Upper lobe of left lung (tissue), 6 donors: ENCODE data around the gene SHANK3. TPM values are rescaled to one million over a fixed set of nuclear protein-coding genes. Genes with fewer than 3 reads are reported as not detected.
A peak's percentile ranks its signal among the peaks of the same experiment; 100 is the strongest.

Source experiments
- ATAC-seq, 2 donors: fragments of 200-7000 bp; cut with Tn5 transposase; one replicate each; pipeline ENCODE4 v1.9.1; 2022; ENCODE audit warnings: mild to moderate bottlenecking in 2 of 2, moderate library complexity in 2 of 2; ENCODE audit not compliant: low FRiP score in 2 of 2
- DNase-seq, 2 donors: peaks; one replicate each; pipeline ENCODE4 v3.0.0-alpha.2; 2019 to 2020
- H3K27ac ChIP-seq, 4 donors: fragments of 200-600 bp; sonication (generic); one replicate each; pipeline ENCODE4 v1.5.1; 2016 to 2019
- H3K27me3 ChIP-seq, 4 donors: fragments of 200-600 bp; sonication (generic); one replicate each; pipeline ENCODE4 v1.5.1; 2017 to 2019
- H3K36me3 ChIP-seq, 4 donors: fragments of 200-600 bp; sonication (generic); one replicate each; pipeline ENCODE4 v1.5.1; 2016 to 2019
- H3K4me1 ChIP-seq, 4 donors: fragments of 200-600 bp; sonication (generic); one replicate each; pipeline ENCODE4 v1.5.1; 2018 to 2019
- H3K4me3 ChIP-seq, 4 donors: fragments of 200-600 bp; sonication (generic); one replicate each; pipeline ENCODE4 v1.5.1; 2017 to 2019; ENCODE audit warnings: mild to moderate bottlenecking in 2 of 4, moderate library complexity in 1 of 4
- H3K9me3 ChIP-seq, 4 donors: fragments of 200-600 bp; sonication (generic); one replicate each; pipeline ENCODE4 v1.5.1; 2018 to 2019
- EP300 ChIP-seq, 4 donors: sonication (generic); formaldehyde crosslinking; IDR thresholded peaks; one replicate each; pipeline ENCODE4 v1.5.1; 2017; ENCODE audit warnings: antibody characterized with exemption in 4 of 4, control low read depth in 2 of 4
- POLR2A ChIP-seq, 4 donors: fragments of 450-650 bp; IDR thresholded peaks; one replicate each; pipeline ENCODE4 v1.5.1; 2016 to 2017; ENCODE audit warnings: antibody characterized with exemption in 4 of 4, mild to moderate bottlenecking in 2 of 4
- POLR2AphosphoS5 ChIP-seq, 2 donors: sonication (generic); formaldehyde crosslinking; IDR thresholded peaks; one replicate each; pipeline ENCODE4 v1.5.1; 2017; ENCODE audit warnings: antibody characterized with exemption in 2 of 2
- WGBS, 2 donors: methylation state at CpG; one replicate each; pipeline ENCODE4 v1.1.5; 2017 to 2018; 5-methylcytosine and 5-hydroxymethylcytosine counted together
- total RNA-seq, 6 donors: library from RNA; depleted of rRNA in 4 of 6; stranded (reverse); fragments of >200 nt in 4 of 6; gene quantifications; one replicate each; pipeline versions ENCODE4 v1.1.0 to v1.2.1, GENCODE V29; 2016 to 2021
- TF ChIP-seq, protein P1 (sequence below), 6 experiments: fragments of 450-650 bp in 4 of 6; fragments of 200-600 bp in 2 of 6; sonication (generic) in 2 of 6; IDR thresholded peaks; one replicate each; pipeline ENCODE4 v1.5.1; 2016 to 2019; ENCODE audit warnings: antibody characterized with exemption in 6 of 6
- donor health status: DM: no; HTN: no; CAD: no; lungs with moderate emphysema.
- donor health status: DM: no; HTN: yes; CAD: no; lungs with severe emphysema.

Gene SHANK3
- total RNA-seq, 6 donors from 2014 or later = 16.6 to 105 (median 51.1) TPM

DNA sequence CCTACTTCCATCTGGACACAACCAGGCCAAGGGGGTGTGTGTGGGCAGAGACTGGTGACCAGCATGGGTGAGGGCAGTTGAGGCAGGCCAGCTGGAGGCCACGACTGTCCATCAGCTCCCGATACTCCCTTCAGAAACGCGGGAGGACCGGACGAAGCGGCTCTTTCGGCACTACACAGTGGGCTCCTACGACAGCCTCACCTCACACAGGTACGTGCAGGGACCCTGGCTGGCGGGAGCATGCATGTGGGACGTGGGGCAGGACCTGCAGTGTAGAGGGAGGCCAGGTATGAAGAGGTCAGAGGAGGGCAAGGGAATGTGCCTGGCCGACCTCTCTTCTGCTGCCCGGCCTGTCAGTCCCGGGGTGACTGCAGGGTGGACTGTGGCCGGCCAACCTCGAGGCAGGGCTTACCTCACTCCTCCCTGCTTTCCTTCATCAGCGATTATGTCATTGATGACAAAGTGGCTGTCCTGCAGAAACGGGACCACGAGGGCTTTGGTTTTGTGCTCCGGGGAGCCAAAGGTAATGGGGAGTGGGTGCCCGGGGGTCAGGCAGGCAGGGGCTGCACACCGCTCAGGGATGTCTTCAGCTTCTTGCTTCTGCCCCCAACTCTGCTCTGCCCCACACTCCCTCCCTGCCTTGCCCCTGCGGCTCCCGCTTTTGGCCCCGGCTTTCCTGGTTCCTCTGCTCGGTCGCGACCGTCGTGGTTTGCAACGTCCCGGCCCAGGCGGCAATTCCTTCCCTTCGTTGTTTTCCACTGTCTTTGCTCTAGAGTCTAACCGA lies 31.3 kb downstream of the SHANK3 start:
- 84 to 87% methylated on average over 33 to 36 of the region's 36 CpGs for WGBS, 2 donors
- no peak for DNase-seq

DNA sequence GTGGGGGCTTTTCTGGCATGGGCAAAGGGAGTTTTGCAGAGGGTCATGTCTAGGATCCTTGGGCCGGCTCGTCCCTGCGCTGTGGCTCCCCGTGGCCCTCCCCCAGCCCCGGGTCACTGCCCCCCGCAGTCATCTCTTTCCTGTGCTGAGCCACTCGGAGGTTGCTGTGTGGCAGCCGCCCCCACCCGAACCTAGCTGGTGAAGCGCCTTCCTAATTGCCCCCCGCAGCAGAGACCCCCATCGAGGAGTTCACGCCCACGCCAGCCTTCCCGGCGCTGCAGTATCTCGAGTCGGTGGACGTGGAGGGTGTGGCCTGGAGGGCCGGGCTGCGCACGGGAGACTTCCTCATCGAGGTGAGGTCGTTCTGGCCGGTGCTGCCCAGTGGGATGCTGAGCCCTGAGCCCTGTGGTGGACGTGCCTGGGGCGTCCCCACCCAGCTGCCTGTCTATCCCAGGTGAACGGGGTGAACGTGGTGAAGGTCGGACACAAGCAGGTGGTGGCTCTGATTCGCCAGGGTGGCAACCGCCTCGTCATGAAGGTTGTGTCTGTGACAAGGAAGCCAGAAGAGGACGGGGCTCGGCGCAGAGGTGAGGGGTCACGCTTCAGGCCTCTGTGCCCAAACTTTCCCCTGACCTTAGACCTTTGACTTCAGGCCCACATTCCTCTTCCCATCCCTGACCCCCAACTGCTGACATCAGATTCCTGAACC lies 32.0 kb downstream of the SHANK3 start:
- DNase-seq = peak in 1 of 2 donors; percentile 76

More for the DNA sequence above, 31.3 kb downstream of the SHANK3 start:
- Histone ChIP-seq H3K4me3 (no peak overlapping the region), H3K4me1 (peaks cover 16 to 23% (median 19%) of the 10 kb centered on the region in 4 donors), H3K36me3 (peaks cover 0 to 77% (median 20%) of the 10 kb centered on the region in 4 donors), H3K27ac (no peak overlapping the region), H3K27me3 (no peaks in the 10 kb centered on the region), H3K9me3 (no peaks in the 10 kb centered on the region)
- no peak for TF ChIP-seq EP300 (IDR thresholded peaks at IDR 0.05)
- TF ChIP-seq, protein P1, sequence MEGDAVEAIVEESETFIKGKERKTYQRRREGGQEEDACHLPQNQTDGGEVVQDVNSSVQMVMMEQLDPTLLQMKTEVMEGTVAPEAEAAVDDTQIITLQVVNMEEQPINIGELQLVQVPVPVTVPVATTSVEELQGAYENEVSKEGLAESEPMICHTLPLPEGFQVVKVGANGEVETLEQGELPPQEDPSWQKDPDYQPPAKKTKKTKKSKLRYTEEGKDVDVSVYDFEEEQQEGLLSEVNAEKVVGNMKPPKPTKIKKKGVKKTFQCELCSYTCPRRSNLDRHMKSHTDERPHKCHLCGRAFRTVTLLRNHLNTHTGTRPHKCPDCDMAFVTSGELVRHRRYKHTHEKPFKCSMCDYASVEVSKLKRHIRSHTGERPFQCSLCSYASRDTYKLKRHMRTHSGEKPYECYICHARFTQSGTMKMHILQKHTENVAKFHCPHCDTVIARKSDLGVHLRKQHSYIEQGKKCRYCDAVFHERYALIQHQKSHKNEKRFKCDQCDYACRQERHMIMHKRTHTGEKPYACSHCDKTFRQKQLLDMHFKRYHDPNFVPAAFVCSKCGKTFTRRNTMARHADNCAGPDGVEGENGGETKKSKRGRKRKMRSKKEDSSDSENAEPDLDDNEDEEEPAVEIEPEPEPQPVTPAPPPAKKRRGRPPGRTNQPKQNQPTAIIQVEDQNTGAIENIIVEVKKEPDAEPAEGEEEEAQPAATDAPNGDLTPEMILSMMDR (IDR thresholded peaks at IDR 0.05) = no peak
- TF ChIP-seq POLR2AphosphoS5 (IDR thresholded peaks at IDR 0.05) = no peak
- no peak for TF ChIP-seq POLR2A (IDR thresholded peaks at IDR 0.05)
- no peak for ATAC-seq

DNA sequence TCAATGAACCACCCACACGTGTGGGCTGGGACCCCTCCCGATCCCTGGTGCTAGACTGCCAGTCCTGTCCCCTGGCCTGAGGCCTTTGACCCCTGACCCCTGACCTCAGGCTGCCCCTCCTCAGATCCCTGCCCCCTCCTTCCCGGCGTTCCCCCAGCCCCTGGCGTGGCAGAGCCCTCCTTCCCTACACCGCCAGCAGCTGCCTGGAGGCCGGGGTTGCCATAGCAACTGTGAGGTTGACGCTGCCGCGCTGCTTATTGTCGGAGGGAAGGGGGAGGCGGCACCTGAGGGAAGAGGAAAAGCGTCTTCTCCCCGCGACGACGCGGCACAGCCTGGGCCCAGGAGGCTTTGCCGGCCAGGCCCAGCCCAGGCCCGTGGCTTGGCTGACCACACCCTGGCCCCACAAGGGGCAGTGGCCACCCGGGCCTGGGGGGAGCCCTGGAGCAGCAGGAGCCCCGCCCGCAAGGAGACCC lies 32.6 kb downstream of the SHANK3 start:
- TF ChIP-seq, protein P1 (IDR thresholded peaks at IDR 0.05) = no peak
- TF ChIP-seq EP300 (IDR thresholded peaks at IDR 0.05) (no peak), POLR2AphosphoS5 (IDR thresholded peaks at IDR 0.05) (no peak), POLR2A (IDR thresholded peaks at IDR 0.05) (no peak)
- no peak for DNase-seq
- no peak overlapping the region for H3K4me3 ChIP-seq
- H3K4me1 ChIP-seq = peaks cover 3 to 10% (median 7%) of the 10 kb centered on the region in 4 donors
- H3K27ac ChIP-seq = peak overlapping the region in 1 of 4 donors; percentile 22
- H3K27me3 ChIP-seq = no peaks in the 10 kb centered on the region
- H3K9me3 ChIP-seq = no peaks in the 10 kb centered on the region
- peaks cover 0 to 77% (median 18%) of the 10 kb centered on the region in 4 donors for H3K36me3 ChIP-seq
- peak in 1 of 2 donors; percentile 28 for ATAC-seq
- 37 to 53% methylated on average over 7 to 19 of the region's 23 CpGs for WGBS, 2 donors

More for the DNA sequence above, 32.0 kb downstream of the SHANK3 start:
- H3K36me3 ChIP-seq = peaks cover 0 to 77% (median 19%) of the 10 kb centered on the region in 4 donors
- H3K4me1 ChIP-seq = peaks cover 9 to 16% (median 12%) of the 10 kb centered on the region in 4 donors
- no peak for TF ChIP-seq POLR2A (IDR thresholded peaks at IDR 0.05)
- TF ChIP-seq, protein P1 (IDR thresholded peaks at IDR 0.05) = no peak
- TF ChIP-seq EP300 (IDR thresholded peaks at IDR 0.05) = no peak
- no peak overlapping the region for H3K4me3 ChIP-seq
- WGBS, 2 donors = 88 to 92% methylated on average over 28 to 37 of the region's 37 CpGs
- H3K9me3 ChIP-seq = no peaks in the 10 kb centered on the region
- no peaks in the 10 kb centered on the region for H3K27me3 ChIP-seq
- H3K27ac ChIP-seq = peak overlapping the region in 1 of 4 donors; percentile 22
- ATAC-seq = no peak

DNA sequence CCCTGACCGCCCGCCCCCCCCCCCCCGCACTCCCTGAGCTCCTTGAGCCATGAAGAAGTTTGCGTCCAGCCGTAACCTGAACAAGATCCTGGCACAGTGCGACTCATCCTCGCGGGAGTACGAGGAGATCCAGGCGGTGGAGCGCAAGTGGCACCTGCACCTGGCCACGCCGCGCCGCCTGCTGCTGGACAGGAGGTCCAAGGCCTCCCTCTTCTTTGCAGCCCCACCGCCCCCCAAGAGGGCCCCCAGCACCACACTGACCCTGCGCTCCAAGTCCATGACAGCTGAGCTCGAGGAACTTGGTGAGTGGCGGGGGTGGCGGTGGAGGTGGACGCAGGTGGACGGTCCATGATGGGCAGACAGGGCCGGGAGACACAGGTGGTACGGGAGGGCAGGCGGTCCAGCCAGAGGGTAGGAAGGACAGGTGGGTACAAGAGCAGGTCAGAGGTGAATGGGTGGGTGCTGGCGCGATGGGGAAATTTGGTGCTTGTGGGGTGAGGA lies 33.3 kb downstream of the SHANK3 start:
- Histone ChIP-seq H3K9me3 (no peaks in the 10 kb centered on the region), H3K36me3 (peaks cover 0 to 76% (median 18%) of the 10 kb centered on the region in 4 donors), H3K27me3 (no peaks in the 10 kb centered on the region), H3K4me1 (peaks cover 0 to 9% (median 3%) of the 10 kb centered on the region in 4 donors), H3K27ac (peak overlapping the region in 1 of 4 donors; percentile 22), H3K4me3 (no peak overlapping the region)
- TF ChIP-seq POLR2A (IDR thresholded peaks at IDR 0.05) (no peak), POLR2AphosphoS5 (IDR thresholded peaks at IDR 0.05) (no peak), EP300 (IDR thresholded peaks at IDR 0.05) (no peak)
- no peak for DNase-seq
- 93% methylated on average over 12 to 24 of the region's 27 CpGs for WGBS, 2 donors
- ATAC-seq = no peak
